Measurements from ENCODE around the gene SNCAIP.
"Not testable (repeated sequence)": the region's sequence is repeated elsewhere in the genome, so short reads cannot be mapped to it uniquely, and the experiment has no call there.

SNCAIP gene

DNA sequence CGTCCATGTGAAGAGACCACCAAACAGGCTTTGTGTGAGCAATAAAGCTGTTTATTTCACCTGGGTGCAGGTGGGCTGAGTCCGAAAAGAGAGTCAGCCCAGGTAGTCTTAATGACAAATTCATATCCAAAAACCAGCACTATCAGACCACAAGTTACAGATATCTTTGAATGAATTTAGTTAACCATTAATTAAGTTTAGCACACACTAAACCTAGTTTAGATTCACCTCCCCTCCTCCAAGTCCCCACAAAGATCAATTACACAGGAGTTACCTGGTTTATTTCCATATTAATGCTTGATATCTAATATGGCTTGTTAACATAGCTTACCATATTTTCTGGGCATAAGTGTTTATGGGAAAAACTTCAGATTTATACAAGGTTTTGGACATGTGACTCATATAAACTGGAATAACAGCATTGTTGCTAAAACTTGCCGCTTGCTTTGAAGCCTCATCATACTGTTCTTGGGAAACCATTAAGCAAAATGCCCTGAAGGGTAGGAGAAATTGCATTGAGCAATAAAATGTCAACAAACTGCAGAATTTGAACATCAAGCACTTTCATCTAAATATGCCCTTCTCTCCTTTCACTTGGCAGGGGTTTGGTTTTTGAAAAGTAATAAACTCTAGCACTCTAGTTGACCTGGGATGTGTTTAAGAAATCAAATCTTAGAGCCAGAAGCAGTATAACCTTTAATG, 166.9 kb downstream of the SNCAIP start:
- peak; percentile 50 for DNase-seq (ENCODE audit: low read depth, low spot score)
- H3K27ac ChIP-seq = no peak overlapping the region
- no peak overlapping the region for H3K4me3 ChIP-seq
- H3K9ac ChIP-seq (ENCODE audit: insufficient read length) = no peak overlapping the region
- no peaks in the 10 kb centered on the region for H3K9me3 ChIP-seq (ENCODE audit: low read depth, low read length)
- no peaks in the 10 kb centered on the region for H3K36me3 ChIP-seq (ENCODE audit: insufficient read depth, low read length)
- TF ChIP-seq FOXP2 (optimal IDR thresholded peaks at IDR 0.05; ENCODE audit: control extremely low read depth, extremely low read length, insufficient read depth) (no peak), POLR2AphosphoS5 (IDR thresholded peaks at IDR 0.05; ENCODE audit: borderline replicate concordance, low read depth, low read length) (no peak), EZH2 (IDR thresholded peaks at IDR 0.05) (no peak)

DNA sequence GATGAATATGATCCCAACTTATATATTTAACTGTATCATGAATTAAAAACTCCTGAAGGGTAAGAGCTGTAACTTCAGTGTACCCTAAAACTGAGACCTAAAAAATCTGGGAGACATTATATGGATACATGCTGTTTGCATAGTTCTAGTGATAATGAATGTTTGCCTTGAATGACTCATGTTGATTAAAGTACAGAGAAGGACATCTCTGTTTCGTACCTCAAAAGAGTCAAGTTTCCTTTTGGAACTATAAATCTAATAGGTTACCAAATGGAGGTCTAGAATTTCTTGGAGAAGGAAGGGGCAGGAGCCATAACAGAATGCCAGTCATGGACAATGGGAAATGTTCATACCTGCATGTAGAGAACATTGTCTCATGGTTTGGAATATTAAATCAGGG, 168.1 kb downstream of the SNCAIP start:
- no peaks in the 10 kb centered on the region for H3K9me3 ChIP-seq (ENCODE audit: low read depth, low read length)
- no peak for DNase-seq (ENCODE audit: low read depth, low spot score)
- TF ChIP-seq POLR2AphosphoS5 (IDR thresholded peaks at IDR 0.05; ENCODE audit: borderline replicate concordance, low read depth, low read length) (no peak), FOXP2 (optimal IDR thresholded peaks at IDR 0.05; ENCODE audit: control extremely low read depth, extremely low read length, insufficient read depth) (no peak), EZH2 (IDR thresholded peaks at IDR 0.05) (no peak)
- H3K9ac ChIP-seq (ENCODE audit: insufficient read length) = no peak overlapping the region
- H3K4me3 ChIP-seq = no peak overlapping the region
- no peak overlapping the region for H3K27ac ChIP-seq
- no peaks in the 10 kb centered on the region for H3K36me3 ChIP-seq (ENCODE audit: insufficient read depth, low read length)

DNA sequence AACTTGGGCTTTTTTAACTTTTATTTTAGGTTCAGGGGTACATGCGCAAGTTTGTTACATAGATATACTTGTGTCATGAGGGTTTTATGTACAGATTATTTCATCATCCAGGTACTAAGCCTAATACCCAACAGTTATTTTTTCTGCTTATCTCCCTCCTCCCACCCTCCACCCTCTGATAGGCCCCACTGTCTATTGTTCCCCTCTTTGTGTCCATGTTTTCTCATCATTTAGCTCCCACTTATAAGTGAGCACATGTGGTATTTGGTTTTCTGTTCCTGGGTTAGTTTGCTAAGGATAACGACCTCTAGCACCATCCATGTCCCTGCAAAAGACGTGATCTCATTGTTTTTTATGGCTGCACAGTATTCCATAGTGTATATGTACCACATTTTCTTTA, 172.1 kb downstream of the SNCAIP start:
- Histone ChIP-seq H3K36me3 (ENCODE audit: insufficient read depth, low read length) (no peaks in the 10 kb centered on the region), H3K27ac (no peak overlapping the region), H3K4me3 (no peak overlapping the region), H3K9me3 (ENCODE audit: low read depth, low read length) (no peaks in the 10 kb centered on the region), H3K9ac (ENCODE audit: insufficient read length) (no peak overlapping the region)
- TF ChIP-seq EZH2 (IDR thresholded peaks at IDR 0.05) = no peak
- TF ChIP-seq POLR2AphosphoS5 (IDR thresholded peaks at IDR 0.05; ENCODE audit: borderline replicate concordance, low read depth, low read length) = no peak
- TF ChIP-seq FOXP2 (optimal IDR thresholded peaks at IDR 0.05; ENCODE audit: control extremely low read depth, extremely low read length, insufficient read depth) = no peak
- DNase-seq (ENCODE audit: low read depth, low spot score) = no peak

DNA sequence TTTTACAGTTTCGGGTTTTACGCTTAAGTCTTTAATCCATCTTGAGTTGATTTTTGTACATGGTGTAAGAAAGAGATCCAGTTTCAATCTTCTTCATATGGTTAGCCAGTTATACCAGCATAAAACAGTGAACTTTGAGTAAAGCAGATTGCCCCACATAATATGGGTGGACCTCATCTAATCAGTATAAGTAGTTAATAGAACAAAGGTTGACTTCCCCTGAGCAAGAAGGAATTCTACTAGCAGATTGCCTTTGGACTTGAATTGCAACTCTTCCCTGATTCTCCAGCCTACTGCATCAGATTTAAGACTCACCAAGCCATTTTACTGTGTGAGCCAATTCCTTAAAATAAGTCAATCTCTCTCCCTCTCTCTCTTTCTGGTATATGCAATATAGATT, 173.2 kb downstream of the SNCAIP start:
- Histone ChIP-seq H3K27ac (no peak overlapping the region), H3K9ac (ENCODE audit: insufficient read length) (no peak overlapping the region), H3K36me3 (ENCODE audit: insufficient read depth, low read length) (no peaks in the 10 kb centered on the region), H3K9me3 (ENCODE audit: low read depth, low read length) (no peaks in the 10 kb centered on the region), H3K4me3 (no peak overlapping the region)
- DNase-seq (ENCODE audit: low read depth, low spot score) = no peak
- no peak for TF ChIP-seq POLR2AphosphoS5 (IDR thresholded peaks at IDR 0.05; ENCODE audit: borderline replicate concordance, low read depth, low read length)
- no peak for TF ChIP-seq EZH2 (IDR thresholded peaks at IDR 0.05)
- TF ChIP-seq FOXP2 (optimal IDR thresholded peaks at IDR 0.05; ENCODE audit: control extremely low read depth, extremely low read length, insufficient read depth) = no peak

DNA sequence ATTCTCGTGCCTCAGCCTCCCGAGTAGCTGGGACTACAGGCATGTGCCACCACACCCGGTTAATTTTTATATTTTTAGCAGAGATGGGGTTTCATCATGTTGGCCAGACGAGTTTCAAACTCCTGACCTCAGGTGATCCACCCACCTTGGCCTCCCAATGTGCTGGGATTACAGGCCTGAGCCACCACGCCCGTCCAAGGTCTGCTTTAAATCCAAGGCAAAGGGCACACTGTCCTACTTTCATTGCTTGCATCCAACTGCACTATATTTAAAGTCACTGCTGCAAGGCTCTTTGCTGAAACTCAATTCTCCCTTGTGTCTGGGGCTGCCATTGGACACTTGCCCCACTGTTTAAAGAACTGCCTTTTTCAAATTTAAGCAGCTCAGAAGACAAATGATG, 174.6 kb downstream of the SNCAIP start:
- not testable (repeated sequence) for DNase-seq (ENCODE audit: low read depth, low spot score); H3K9ac ChIP-seq (ENCODE audit: insufficient read length); H3K27ac ChIP-seq; H3K9me3 ChIP-seq (ENCODE audit: low read depth, low read length); H3K4me3 ChIP-seq; H3K36me3 ChIP-seq (ENCODE audit: insufficient read depth, low read length)

DNA sequence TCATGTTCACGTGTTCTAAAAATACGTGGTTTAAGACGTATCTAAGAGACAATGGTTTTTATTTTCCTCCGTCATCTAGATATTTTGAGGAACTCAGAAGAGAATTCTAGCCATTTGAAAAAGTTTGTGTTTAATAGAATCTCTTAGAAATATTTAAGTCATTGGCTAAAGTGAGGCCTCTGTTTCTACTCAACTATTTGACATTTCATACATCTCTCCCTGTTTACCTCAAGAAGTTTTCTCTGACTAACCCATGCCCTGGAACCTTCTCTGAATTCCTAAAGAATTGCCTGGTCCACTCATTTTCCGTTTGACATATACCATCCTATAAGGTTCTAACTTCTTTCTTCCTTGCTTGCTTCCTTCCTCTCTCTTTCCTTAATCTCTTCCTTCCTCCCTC, 178.7 kb downstream of the SNCAIP start:
- no peak for DNase-seq (ENCODE audit: low read depth, low spot score)
- Histone ChIP-seq H3K36me3 (ENCODE audit: insufficient read depth, low read length) (no peaks in the 10 kb centered on the region), H3K9ac (ENCODE audit: insufficient read length) (no peak overlapping the region), H3K9me3 (ENCODE audit: low read depth, low read length) (no peaks in the 10 kb centered on the region), H3K27ac (no peak overlapping the region), H3K4me3 (no peak overlapping the region)
- no peak for TF ChIP-seq POLR2AphosphoS5 (IDR thresholded peaks at IDR 0.05; ENCODE audit: borderline replicate concordance, low read depth, low read length)
- TF ChIP-seq EZH2 (IDR thresholded peaks at IDR 0.05) = no peak
- no peak for TF ChIP-seq FOXP2 (optimal IDR thresholded peaks at IDR 0.05; ENCODE audit: control extremely low read depth, extremely low read length, insufficient read depth)

DNA sequence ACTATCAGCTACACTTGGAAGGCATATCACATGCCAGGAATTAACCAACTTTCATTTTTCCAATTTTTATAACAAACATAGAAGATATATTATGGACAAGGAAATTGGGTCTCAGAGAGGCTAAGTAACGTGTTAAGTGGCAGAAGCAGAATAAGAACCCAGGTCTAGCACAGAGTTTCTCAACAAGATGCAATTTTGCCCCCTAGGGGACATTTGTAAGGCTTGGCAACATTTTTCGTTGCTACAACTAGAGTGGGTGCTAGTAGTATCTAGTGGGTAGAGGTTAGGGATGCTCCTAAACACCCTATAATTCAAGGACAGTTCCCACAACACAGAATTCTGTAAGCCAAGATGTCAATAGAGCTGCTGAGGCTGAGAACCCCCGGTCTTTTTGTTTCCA, 180.6 kb downstream of the SNCAIP start:
- Histone ChIP-seq H3K9ac (ENCODE audit: insufficient read length) (no peak overlapping the region), H3K4me3 (no peak overlapping the region), H3K36me3 (ENCODE audit: insufficient read depth, low read length) (no peaks in the 10 kb centered on the region), H3K9me3 (ENCODE audit: low read depth, low read length) (no peaks in the 10 kb centered on the region), H3K27ac (no peak overlapping the region)
- no peak for TF ChIP-seq POLR2AphosphoS5 (IDR thresholded peaks at IDR 0.05; ENCODE audit: borderline replicate concordance, low read depth, low read length)
- TF ChIP-seq FOXP2 (optimal IDR thresholded peaks at IDR 0.05; ENCODE audit: control extremely low read depth, extremely low read length, insufficient read depth) = no peak
- no peak for TF ChIP-seq EZH2 (IDR thresholded peaks at IDR 0.05)
- peak; percentile 5 for DNase-seq (ENCODE audit: low read depth, low spot score)

DNA sequence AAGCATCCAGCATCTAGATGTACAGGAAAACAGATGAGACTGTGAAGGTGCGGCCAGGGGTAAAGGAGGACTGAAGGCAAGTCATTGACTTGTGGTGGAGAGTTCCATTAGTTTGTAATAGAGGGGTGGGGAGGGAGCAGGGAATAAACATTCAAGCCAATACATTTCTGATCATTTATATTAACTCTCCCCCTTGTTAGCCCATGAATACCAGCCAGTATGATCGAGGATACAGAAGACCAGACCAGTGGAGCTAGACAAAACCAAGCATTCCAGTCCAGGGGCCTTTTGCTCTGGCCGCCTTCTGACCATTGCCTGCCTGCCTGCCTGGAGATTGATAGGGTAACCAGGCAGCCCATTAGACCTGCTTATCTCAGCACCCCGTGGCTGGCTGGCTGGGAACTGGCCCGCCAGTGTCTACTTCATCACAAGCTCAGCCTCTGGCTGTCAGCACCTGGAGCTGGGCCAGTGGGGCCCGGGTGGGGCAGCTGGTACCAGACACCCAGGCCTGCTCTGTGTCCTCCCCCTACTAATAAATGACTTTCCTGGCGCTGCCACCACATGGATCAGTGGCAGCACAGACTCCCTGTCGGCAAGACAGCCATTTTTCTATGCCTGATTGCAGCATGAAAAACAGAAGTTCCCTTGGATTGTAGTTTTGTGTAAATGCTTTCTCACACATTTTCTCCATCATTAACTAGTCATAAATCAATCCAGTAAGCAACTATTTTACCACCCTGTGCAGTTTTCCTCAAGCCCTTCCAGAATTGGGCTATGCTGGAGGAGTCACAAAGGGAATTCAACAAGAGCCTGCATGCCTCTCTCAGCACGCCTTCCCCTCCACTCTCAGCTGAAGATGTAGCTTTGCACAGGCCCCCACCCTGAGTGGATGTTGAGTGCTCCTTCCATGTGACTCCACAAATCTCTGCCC, 181.3 kb downstream of the SNCAIP start:
- TF ChIP-seq POLR2AphosphoS5 (IDR thresholded peaks at IDR 0.05; ENCODE audit: borderline replicate concordance, low read depth, low read length) (no peak), EZH2 (IDR thresholded peaks at IDR 0.05) (no peak), FOXP2 (optimal IDR thresholded peaks at IDR 0.05; ENCODE audit: control extremely low read depth, extremely low read length, insufficient read depth) (no peak)
- no peak for DNase-seq (ENCODE audit: low read depth, low spot score)
- H3K36me3 ChIP-seq (ENCODE audit: insufficient read depth, low read length) = no peaks in the 10 kb centered on the region
- no peak overlapping the region for H3K4me3 ChIP-seq
- no peaks in the 10 kb centered on the region for H3K9me3 ChIP-seq (ENCODE audit: low read depth, low read length)
- no peak overlapping the region for H3K9ac ChIP-seq (ENCODE audit: insufficient read length)
- H3K27ac ChIP-seq = no peak overlapping the region

All from SK-N-MC (cell line).